CD14-positive monocyte (primary cell): Measurements from ENCODE around the gene PRDX6. TPM values are rescaled to one million over a fixed set of nuclear protein-coding genes. Genes with fewer than 3 reads are reported as not detected.

Experiments used
- DNase-seq, 3 donors: peaks; one replicate each; pipeline ENCODE4 v3.0.0-alpha.2; 2011 to 2022
- H2AFZ ChIP-seq: 2 replicates; pipeline ENCODE4 v1.6.0; 2012; ENCODE audit warnings: mild to moderate bottlenecking, low read depth, low read length, inconsistent platforms; ENCODE audit not compliant: insufficient read depth, poor library complexity, severe bottlenecking
- H3K27ac ChIP-seq, 2 donors: 1 replicate in 1 of 2; 2 replicates in 1 of 2; pipeline ENCODE4 v1.5.1; 2012 to 2013; ENCODE audit warnings: low read length in 2 of 2, control low read depth in 1 of 2, inconsistent platforms in 1 of 2, low read depth in 1 of 2, mild to moderate bottlenecking in 1 of 2
- H3K27me3 ChIP-seq, 2 donors: one replicate each; pipeline versions ENCODE4 v1.6.0 to v1.6.1; 2011 to 2013; ENCODE audit warnings: low read length in 2 of 2; ENCODE audit not compliant: control insufficient read depth in 2 of 2, insufficient read depth in 2 of 2
- H3K36me3 ChIP-seq, 2 donors: replicated peaks in 1 of 2; 1 replicate in 1 of 2; 2 replicates in 1 of 2; pipeline versions ENCODE4 v1.5.1 to v1.6.1; 2012 to 2013; ENCODE audit warnings: low read length in 2 of 2, control low read depth in 1 of 2, inconsistent platforms in 1 of 2, mild to moderate bottlenecking in 1 of 2; ENCODE audit not compliant: insufficient read depth in 2 of 2, control insufficient read depth in 1 of 2
- H3K4me1 ChIP-seq, 2 donors: 1 replicate in 1 of 2; 2 replicates in 1 of 2; pipeline versions ENCODE4 v1.5.1 to v1.6.1; 2012 to 2013; ENCODE audit warnings: low read length in 2 of 2, control low read depth in 1 of 2, inconsistent platforms in 1 of 2, mild to moderate bottlenecking in 1 of 2, moderate library complexity in 1 of 2; ENCODE audit not compliant: insufficient read depth in 2 of 2, control insufficient read depth in 1 of 2
- H3K4me2 ChIP-seq: replicated peaks from 2 replicates; pipeline ENCODE3; 2012; ENCODE audit warnings: low read length, moderate library complexity, mild to moderate bottlenecking; ENCODE audit not compliant: poor library complexity, severe bottlenecking; ENCODE audit errors: extremely low read depth
- H3K4me3 ChIP-seq, 3 experiments: fragments of 200-600 bp in 1 of 3; sonication (generic) in 1 of 3; replicated peaks in 1 of 3; 1 replicate in 2 of 3; 2 replicates in 1 of 3; pipeline ENCODE4 v1.5.1; 2011 to 2013; ENCODE audit warnings: low read length in 3 of 3, mild to moderate bottlenecking in 3 of 3, control low read depth in 2 of 3, low read depth in 2 of 3, inconsistent platforms in 1 of 3, moderate library complexity in 1 of 3
- H3K79me2 ChIP-seq: 2 replicates; pipeline ENCODE4 v1.6.0; 2012; ENCODE audit warnings: mild to moderate bottlenecking, control low read depth, inconsistent platforms, low read length, moderate library complexity; ENCODE audit not compliant: insufficient read depth
- H3K9ac ChIP-seq: 2 replicates; pipeline ENCODE4 v1.6.0; 2017; ENCODE audit warnings: low read length, mild to moderate bottlenecking; ENCODE audit not compliant: insufficient read depth, poor library complexity, severe bottlenecking
- H3K9me3 ChIP-seq, 2 donors: replicated peaks in 1 of 2; 1 replicate in 1 of 2; 2 replicates in 1 of 2; pipeline versions ENCODE4 v1.5.1 to v1.6.1; 2012 to 2013; ENCODE audit warnings: low read length in 2 of 2, control low read depth in 1 of 2; ENCODE audit not compliant: control insufficient read depth in 1 of 2, insufficient read depth in 1 of 2
- H4K20me1 ChIP-seq: 2 replicates; pipeline ENCODE4 v1.6.0; 2012; ENCODE audit warnings: mild to moderate bottlenecking, low read length, control low read depth, moderate library complexity; ENCODE audit not compliant: insufficient read depth
- H3K27ac Mint-ChIP-seq, 7 donors: one replicate each; pipeline ENCODE4 v1.8.0; 2020; ENCODE audit warnings: mild to moderate bottlenecking in 7 of 7, mixed read lengths in 7 of 7, moderate library complexity in 6 of 7, inconsistent platforms in 2 of 7
- H3K27me3 Mint-ChIP-seq, 3 donors: one replicate each; pipeline ENCODE4 v1.8.0; 2021 to 2022; ENCODE audit warnings: low read depth in 3 of 3, mild to moderate bottlenecking in 3 of 3, mixed read lengths in 3 of 3, moderate library complexity in 3 of 3, inconsistent platforms in 1 of 3
- H3K36me3 Mint-ChIP-seq, 2 donors: one replicate each; pipeline ENCODE4 v1.8.0; 2020; ENCODE audit warnings: mixed read lengths in 2 of 2, inconsistent platforms in 1 of 2, mild to moderate bottlenecking in 1 of 2
- H3K4me1 Mint-ChIP-seq: one replicate; pipeline ENCODE4 v1.8.0; 2020; ENCODE audit warnings: mild to moderate bottlenecking, mixed read lengths
- H3K4me3 Mint-ChIP-seq, 2 donors: one replicate each; pipeline ENCODE4 v1.8.0; 2020; ENCODE audit warnings: mild to moderate bottlenecking in 2 of 2, mixed read lengths in 2 of 2, moderate library complexity in 1 of 2
- H3K9me3 Mint-ChIP-seq, 7 donors: one replicate each; pipeline ENCODE4 v1.8.0; 2020 to 2022; ENCODE audit warnings: mixed read lengths in 7 of 7, mild to moderate bottlenecking in 6 of 7, moderate library complexity in 6 of 7, inconsistent platforms in 2 of 7
- CTCF ChIP-seq: fragments of 200-600 bp; IDR thresholded peaks from one replicate; pipeline ENCODE4 v1.8.0; 2022; ENCODE audit warnings: antibody characterized with exemption, mild to moderate bottlenecking
- WGBS: methylation state at CpG from one replicate; pipeline ENCODE4 v1.1.5; 2013; ENCODE audit warnings: missing lambda C conversion rate; ENCODE audit not compliant: insufficient coverage; 5-methylcytosine and 5-hydroxymethylcytosine counted together
- intact Hi-C, 2 donors: fragments of 100-400 bp; cut with micrococcal nuclease; formaldehyde crosslinking; loops; one replicate each; pipeline versions ENCODE4 v1.15.0 to v1.15.1; 2023
- polyA plus RNA-seq, 3 donors: library from polyadenylated mRNA; depleted of rRNA in 1 of 3; unstranded in 2 of 3; stranded (reverse) in 1 of 3; fragments of 300-500 nt in 2 of 3; fragments of >200 nt in 1 of 3; fragmentation: Illumina TruSeq in 2 of 3; gene quantifications; 1 replicate in 2 of 3; 2 replicates in 1 of 3; pipeline ENCODE4 v1.2.3, GENCODE V29; 2012 to 2021

PRDX6 gene
- polyA plus RNA-seq, 3 donors, result 89.5 to 142 (median 119) TPM

GRCh38 chr1:173453982-173454381 is 23.2 kb upstream of the PRDX6 start:
- intact Hi-C loops, result no loop called here
- Histone ChIP-seq H3K36me3 (no peaks in the 10 kb centered on the region), H3K4me1 (no peaks in the 10 kb centered on the region), H3K27me3 (no peaks in the 10 kb centered on the region), H3K27ac (no peak overlapping the region), H2AFZ (no peak overlapping the region), H3K79me2 (no peaks in the 10 kb centered on the region), H3K9me3 (no peaks in the 10 kb centered on the region), H3K9ac (no peak overlapping the region), H3K4me3 (no peak overlapping the region), H4K20me1 (no peaks in the 10 kb centered on the region), H3K4me2 (no peak overlapping the region)
- Mint-ChIP-seq H3K4me1 (peaks cover 2% of the 10 kb centered on the region), H3K36me3 (peaks cover 34 to 41% of the 10 kb centered on the region in 2 donors), H3K9me3 (peaks cover 0 to 2% (median 0%) of the 10 kb centered on the region in 7 donors), H3K27ac (no peak overlapping the region), H3K27me3 (peaks cover 0 to 2% (median 0%) of the 10 kb centered on the region in 3 donors), H3K4me3 (no peak overlapping the region)
- no peak for DNase-seq
- TF ChIP-seq CTCF, result no peak

GRCh38 chr1:173454966-173455524 is 22.1 kb upstream of the PRDX6 start:
- Mint-ChIP-seq H3K36me3 (peaks cover 35 to 44% of the 10 kb centered on the region in 2 donors), H3K27me3 (no peaks in the 10 kb centered on the region), H3K9me3 (peaks cover 0 to 2% (median 0%) of the 10 kb centered on the region in 7 donors), H3K27ac (no peak overlapping the region), H3K4me1 (peaks cover 5% of the 10 kb centered on the region), H3K4me3 (no peak overlapping the region)
- DNase-seq, result no peak
- H3K9ac ChIP-seq, result no peak overlapping the region
- no peaks in the 10 kb centered on the region for H3K4me1 ChIP-seq
- no peak overlapping the region for H3K4me2 ChIP-seq
- peaks cover 1 to 5% of the 10 kb centered on the region in 2 donors for H3K36me3 ChIP-seq
- intact Hi-C loops, result no loop called here
- no peaks in the 10 kb centered on the region for H3K9me3 ChIP-seq
- no peaks in the 10 kb centered on the region for H4K20me1 ChIP-seq
- no peak for TF ChIP-seq CTCF
- no peaks in the 10 kb centered on the region for H3K79me2 ChIP-seq
- no peak overlapping the region for H2AFZ ChIP-seq
- no peak overlapping the region for H3K4me3 ChIP-seq
- H3K27me3 ChIP-seq, result no peaks in the 10 kb centered on the region
- no peak overlapping the region for H3K27ac ChIP-seq
- WGBS, result 100% methylated on average over 1 of the region's 4 CpGs
